WTC11 (cell line): Measurements from ENCODE around the gene ARHGEF37. TPM values are rescaled to one million over a fixed set of nuclear protein-coding genes. Genes with fewer than 3 reads are reported as not detected.

Source experiments
- ATAC-seq: fragments of 200-7000 bp; cut with Tn5 transposase; 2 replicates; pipeline ENCODE4 v1.10.0; 2021; ENCODE audit warnings: mild to moderate bottlenecking, moderate library complexity
- CTCF ChIA-PET: fragments of 300-600 bp; sonication (Branson Sonifier 250); formaldehyde crosslinking; loops from one replicate; lab custom pipeline; 2021; ENCODE audit warnings: antibody characterized with exemption; lab: Charles Lee
- POLR2A ChIA-PET: fragments of 350-600 bp; sonication (Branson Sonifier 250); formaldehyde crosslinking; loops from one replicate; lab custom pipeline; 2021; ENCODE audit warnings: antibody characterized with exemption; lab: Charles Lee
- DNase-seq: peaks from one replicate; pipeline ENCODE4 v3.0.0; 2021; ENCODE audit warnings: low spot score
- H3K27ac Mint-ChIP-seq: 2 replicates; pipeline ENCODE4 v1.8.0; 2021; ENCODE audit warnings: mixed read lengths
- H3K27me3 Mint-ChIP-seq: 2 replicates; pipeline ENCODE4 v1.8.0; 2021; ENCODE audit warnings: low read depth, mild to moderate bottlenecking, moderate library complexity, mixed read lengths
- H3K36me3 Mint-ChIP-seq: 2 replicates; pipeline ENCODE4 v1.8.0; 2021; ENCODE audit warnings: mixed read lengths
- H3K4me1 Mint-ChIP-seq: 2 replicates; pipeline ENCODE4 v1.8.0; 2022; ENCODE audit warnings: mixed read lengths
- H3K4me3 Mint-ChIP-seq: 2 replicates; pipeline ENCODE4 v1.8.0; 2021; ENCODE audit warnings: mild to moderate bottlenecking, moderate library complexity, mixed read lengths
- H3K9me3 Mint-ChIP-seq: 2 replicates; pipeline ENCODE4 v1.8.0; 2021; ENCODE audit warnings: mixed read lengths
- AR ChIP-seq: fragments of 250-450 bp; sonication (Bioruptor Pico); IDR thresholded peaks from 2 replicates; pipeline ENCODE4 v1.9.0; 2021; ENCODE audit warnings: mild to moderate bottlenecking
- CREM ChIP-seq: sonication (generic); formaldehyde crosslinking; IDR thresholded peaks from 2 replicates; pipeline ENCODE4 v1.8.1; 2022; ENCODE audit warnings: mild to moderate bottlenecking, missing genetic modification reagents, moderate library complexity
- ELF4 ChIP-seq: sonication (generic); formaldehyde crosslinking; IDR thresholded peaks from 2 replicates; pipeline ENCODE4 v1.8.1; 2022; ENCODE audit warnings: low read depth, mild to moderate bottlenecking, moderate library complexity, missing genetic modification reagents
- ESRRA ChIP-seq: sonication (generic); formaldehyde crosslinking; IDR thresholded peaks from 2 replicates; pipeline ENCODE4 v1.8.1; 2022; ENCODE audit warnings: mild to moderate bottlenecking, missing genetic modification reagents, borderline replicate concordance
- ETV6 ChIP-seq: sonication (generic); formaldehyde crosslinking; IDR thresholded peaks from 2 replicates; pipeline ENCODE4 v1.8.1; 2022; ENCODE audit warnings: mild to moderate bottlenecking, missing genetic modification reagents
- FOXP1 ChIP-seq: sonication (generic); formaldehyde crosslinking; IDR thresholded peaks from 2 replicates; pipeline ENCODE4 v1.8.0; 2022; ENCODE audit warnings: missing genetic modification reagents, mild to moderate bottlenecking, moderate library complexity, borderline replicate concordance
- HMGA2 ChIP-seq: fragments of 250-450 bp; sonication (Bioruptor Pico); IDR thresholded peaks from 2 replicates; pipeline ENCODE4 v1.4.0; 2021; ENCODE audit warnings: mild to moderate bottlenecking, moderate library complexity
- MXD4 ChIP-seq: fragments of 250-450 bp; sonication (Bioruptor Pico); IDR thresholded peaks from 2 replicates; pipeline ENCODE4 v1.8.0; 2021; ENCODE audit warnings: mild to moderate bottlenecking, moderate library complexity, borderline replicate concordance
- MYBL2 ChIP-seq: sonication (generic); formaldehyde crosslinking; IDR thresholded peaks from 2 replicates; pipeline ENCODE4 v1.8.1; 2023; ENCODE audit warnings: mild to moderate bottlenecking, moderate library complexity, missing genetic modification reagents
- NFATC4 ChIP-seq: fragments of 250-450 bp; sonication (Bioruptor Pico); IDR thresholded peaks from 2 replicates; pipeline ENCODE4 v1.9.0; 2021; ENCODE audit warnings: mild to moderate bottlenecking
- NR2C2 ChIP-seq: sonication (generic); formaldehyde crosslinking; IDR thresholded peaks from 2 replicates; pipeline ENCODE4 v1.8.0; 2022; ENCODE audit warnings: mild to moderate bottlenecking, missing genetic modification reagents
- OVOL2 ChIP-seq: fragments of 250-450 bp; sonication (Bioruptor Pico); IDR thresholded peaks from 2 replicates; pipeline ENCODE4 v1.9.0; 2021; ENCODE audit warnings: mild to moderate bottlenecking, borderline replicate concordance
- PRDM15 ChIP-seq: sonication (generic); formaldehyde crosslinking; IDR thresholded peaks from 2 replicates; pipeline ENCODE4 v1.8.0; 2022; ENCODE audit warnings: missing genetic modification reagents
- SOX15 ChIP-seq: fragments of 250-450 bp; sonication (Bioruptor Pico); IDR thresholded peaks from 2 replicates; pipeline ENCODE4 v1.9.0; 2021; ENCODE audit warnings: mild to moderate bottlenecking
- TEAD4 ChIP-seq: sonication (generic); formaldehyde crosslinking; IDR thresholded peaks from 2 replicates; pipeline ENCODE4 v1.8.0; 2022; ENCODE audit warnings: mild to moderate bottlenecking, missing genetic modification reagents
- USF1 ChIP-seq: sonication (generic); formaldehyde crosslinking; IDR thresholded peaks from 2 replicates; pipeline ENCODE4 v1.8.0; 2022; ENCODE audit warnings: mild to moderate bottlenecking, missing genetic modification reagents
- ZBTB21 ChIP-seq: sonication (generic); formaldehyde crosslinking; IDR thresholded peaks from 2 replicates; pipeline ENCODE4 v1.8.1; 2023; ENCODE audit warnings: mild to moderate bottlenecking, missing genetic modification reagents, borderline replicate concordance
- ZMAT4 ChIP-seq: fragments of 250-450 bp; sonication (Bioruptor Pico); IDR thresholded peaks from 2 replicates; pipeline ENCODE4 v1.9.0; 2021; ENCODE audit warnings: mild to moderate bottlenecking
- ZNF121 ChIP-seq: sonication (generic); formaldehyde crosslinking; IDR thresholded peaks from 2 replicates; pipeline ENCODE4 v1.8.0; 2023; ENCODE audit warnings: missing genetic modification reagents
- ZNF232 ChIP-seq: sonication (generic); formaldehyde crosslinking; IDR thresholded peaks from 2 replicates; pipeline ENCODE4 v1.8.0; 2022; ENCODE audit warnings: mild to moderate bottlenecking, missing genetic modification reagents
- ZNF425 ChIP-seq: fragments of 250-450 bp; sonication (Bioruptor Pico); conservative IDR thresholded peaks from 2 replicates; pipeline ENCODE4 v1.9.0; 2021; ENCODE audit warnings: mild to moderate bottlenecking
- ZNF671 ChIP-seq: fragments of 250-450 bp; sonication (Bioruptor Pico); IDR thresholded peaks from 2 replicates; pipeline ENCODE4 v1.8.0; 2021; ENCODE audit warnings: mild to moderate bottlenecking
- ZSCAN18 ChIP-seq: fragments of 250-450 bp; sonication (Bioruptor Pico); IDR thresholded peaks from 2 replicates; pipeline ENCODE4 v2.1.2; 2022; ENCODE audit warnings: mild to moderate bottlenecking, moderate library complexity
- total RNA-seq: library from RNA; stranded (reverse); gene quantifications from 3 replicates; pipeline ENCODE4 v1.2.3, GENCODE V29; 2021

ARHGEF37 gene
- total RNA-seq, 1 experiment from 2014 or later: 1.1 TPM

- TF ChIP-seq MYBL2 (CRISPR knock-in tag) (no peak), ZNF121 (CRISPR knock-in tag) (no peak), ZBTB21 (CRISPR knock-in tag) (no peak)
These were observed 98.8 kb downstream of the ARHGEF37 start (continued) for GRCh38 chr5:149679876-149680809.

- ChIA-PET POLR2A (no interaction called here), CTCF (interaction anchor here (0.6 to 4.0 kb wide), 2 partner anchors 14 to 240 kb away, joined by 4 to 34 read pairs; no protein-coding TSS in a partner anchor)
- no peak overlapping the region for H3K4me3 Mint-ChIP-seq
- H3K4me1 Mint-ChIP-seq: no peaks in the 10 kb centered on the region
- H3K27ac Mint-ChIP-seq: no peak overlapping the region
- no peak for ATAC-seq
- no peak for DNase-seq
- H3K27me3 Mint-ChIP-seq: peaks cover 2% of the 10 kb centered on the region
- H3K36me3 Mint-ChIP-seq: no peaks in the 10 kb centered on the region
- H3K9me3 Mint-ChIP-seq: no peaks in the 10 kb centered on the region
- TF ChIP-seq TEAD4 (CRISPR knock-in tag): no peak
- TF ChIP-seq CREM: no peak
- TF ChIP-seq ZNF671: no peak
- no peak for TF ChIP-seq ELF4 (CRISPR knock-in tag)
- no peak for TF ChIP-seq ESRRA (CRISPR knock-in tag)
- TF ChIP-seq NFATC4 (CRISPR knock-in tag): no peak
- no peak for TF ChIP-seq ZMAT4 (CRISPR knock-in tag)
- no peak for TF ChIP-seq NR2C2
- TF ChIP-seq USF1 (CRISPR knock-in tag): no peak
- TF ChIP-seq MYBL2 (CRISPR knock-in tag): no peak
- no peak for TF ChIP-seq ETV6 (CRISPR knock-in tag)
- no peak for TF ChIP-seq FOXP1 (CRISPR knock-in tag)
- no peak for TF ChIP-seq MXD4 (CRISPR knock-in tag)
- no peak for TF ChIP-seq ZNF425
- TF ChIP-seq ZSCAN18 (CRISPR knock-in tag): no peak
- no peak for TF ChIP-seq ZNF232
These were observed 99.5 kb downstream of the ARHGEF37 start for GRCh38 chr5:149680810-149681221.

- no peak for ATAC-seq
- peaks cover 2% of the 10 kb centered on the region for H3K27me3 Mint-ChIP-seq
- ChIA-PET POLR2A (no interaction called here), CTCF (interaction anchor here (0.6 kb wide), 1 partner anchor 241 kb away, joined by 4 read pairs; no protein-coding TSS in a partner anchor)
- H3K4me3 Mint-ChIP-seq: no peak overlapping the region
- H3K27ac Mint-ChIP-seq: no peak overlapping the region
- H3K4me1 Mint-ChIP-seq: no peaks in the 10 kb centered on the region
- no peak for DNase-seq
- H3K9me3 Mint-ChIP-seq: no peaks in the 10 kb centered on the region
- no peaks in the 10 kb centered on the region for H3K36me3 Mint-ChIP-seq
- TF ChIP-seq OVOL2 (CRISPR knock-in tag): no peak
- no peak for TF ChIP-seq SOX15 (CRISPR knock-in tag)
- no peak for TF ChIP-seq HMGA2 (CRISPR knock-in tag)
- no peak for TF ChIP-seq AR (CRISPR knock-in tag)
- no peak for TF ChIP-seq PRDM15
These were observed 100.0 kb downstream of the ARHGEF37 start for GRCh38 chr5:149681252-149681651.
